ENCODE data around the gene TCF7L1.

TCF7L1 gene

DNA sequence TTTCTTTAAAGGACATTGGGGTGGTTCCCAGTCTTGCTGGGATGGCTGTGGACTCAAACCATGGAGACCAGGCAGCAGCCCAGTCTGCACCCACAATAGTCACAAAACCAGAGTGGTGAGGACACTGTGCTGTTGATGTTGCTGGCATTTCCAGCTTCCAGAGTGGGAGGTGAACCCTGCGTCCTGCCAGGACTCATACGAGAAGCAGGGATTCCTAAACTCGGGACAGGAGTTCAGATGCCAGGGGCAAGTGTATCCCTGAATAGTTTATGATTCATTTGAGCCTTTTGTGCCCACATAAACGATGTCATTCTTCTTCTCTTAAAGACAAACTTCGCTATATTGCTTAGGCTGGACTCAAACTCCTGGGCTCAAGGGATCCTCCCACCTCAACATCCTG, 62.8 kb downstream of the TCF7L1 start:
- TF ChIP-seq SPI1 (IDR thresholded peaks at IDR 0.05; ENCODE audit: borderline replicate concordance, low read depth) = no peak
- TF ChIP-seq, protein P1, sequence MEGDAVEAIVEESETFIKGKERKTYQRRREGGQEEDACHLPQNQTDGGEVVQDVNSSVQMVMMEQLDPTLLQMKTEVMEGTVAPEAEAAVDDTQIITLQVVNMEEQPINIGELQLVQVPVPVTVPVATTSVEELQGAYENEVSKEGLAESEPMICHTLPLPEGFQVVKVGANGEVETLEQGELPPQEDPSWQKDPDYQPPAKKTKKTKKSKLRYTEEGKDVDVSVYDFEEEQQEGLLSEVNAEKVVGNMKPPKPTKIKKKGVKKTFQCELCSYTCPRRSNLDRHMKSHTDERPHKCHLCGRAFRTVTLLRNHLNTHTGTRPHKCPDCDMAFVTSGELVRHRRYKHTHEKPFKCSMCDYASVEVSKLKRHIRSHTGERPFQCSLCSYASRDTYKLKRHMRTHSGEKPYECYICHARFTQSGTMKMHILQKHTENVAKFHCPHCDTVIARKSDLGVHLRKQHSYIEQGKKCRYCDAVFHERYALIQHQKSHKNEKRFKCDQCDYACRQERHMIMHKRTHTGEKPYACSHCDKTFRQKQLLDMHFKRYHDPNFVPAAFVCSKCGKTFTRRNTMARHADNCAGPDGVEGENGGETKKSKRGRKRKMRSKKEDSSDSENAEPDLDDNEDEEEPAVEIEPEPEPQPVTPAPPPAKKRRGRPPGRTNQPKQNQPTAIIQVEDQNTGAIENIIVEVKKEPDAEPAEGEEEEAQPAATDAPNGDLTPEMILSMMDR (IDR thresholded peaks at IDR 0.05; ENCODE audit: insufficient read depth, low read length) = no peak
- TF ChIP-seq, protein P2, sequence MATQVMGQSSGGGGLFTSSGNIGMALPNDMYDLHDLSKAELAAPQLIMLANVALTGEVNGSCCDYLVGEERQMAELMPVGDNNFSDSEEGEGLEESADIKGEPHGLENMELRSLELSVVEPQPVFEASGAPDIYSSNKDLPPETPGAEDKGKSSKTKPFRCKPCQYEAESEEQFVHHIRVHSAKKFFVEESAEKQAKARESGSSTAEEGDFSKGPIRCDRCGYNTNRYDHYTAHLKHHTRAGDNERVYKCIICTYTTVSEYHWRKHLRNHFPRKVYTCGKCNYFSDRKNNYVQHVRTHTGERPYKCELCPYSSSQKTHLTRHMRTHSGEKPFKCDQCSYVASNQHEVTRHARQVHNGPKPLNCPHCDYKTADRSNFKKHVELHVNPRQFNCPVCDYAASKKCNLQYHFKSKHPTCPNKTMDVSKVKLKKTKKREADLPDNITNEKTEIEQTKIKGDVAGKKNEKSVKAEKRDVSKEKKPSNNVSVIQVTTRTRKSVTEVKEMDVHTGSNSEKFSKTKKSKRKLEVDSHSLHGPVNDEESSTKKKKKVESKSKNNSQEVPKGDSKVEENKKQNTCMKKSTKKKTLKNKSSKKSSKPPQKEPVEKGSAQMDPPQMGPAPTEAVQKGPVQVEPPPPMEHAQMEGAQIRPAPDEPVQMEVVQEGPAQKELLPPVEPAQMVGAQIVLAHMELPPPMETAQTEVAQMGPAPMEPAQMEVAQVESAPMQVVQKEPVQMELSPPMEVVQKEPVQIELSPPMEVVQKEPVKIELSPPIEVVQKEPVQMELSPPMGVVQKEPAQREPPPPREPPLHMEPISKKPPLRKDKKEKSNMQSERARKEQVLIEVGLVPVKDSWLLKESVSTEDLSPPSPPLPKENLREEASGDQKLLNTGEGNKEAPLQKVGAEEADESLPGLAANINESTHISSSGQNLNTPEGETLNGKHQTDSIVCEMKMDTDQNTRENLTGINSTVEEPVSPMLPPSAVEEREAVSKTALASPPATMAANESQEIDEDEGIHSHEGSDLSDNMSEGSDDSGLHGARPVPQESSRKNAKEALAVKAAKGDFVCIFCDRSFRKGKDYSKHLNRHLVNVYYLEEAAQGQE (IDR thresholded peaks at IDR 0.05; ENCODE audit: insufficient replicate concordance, low read depth) = no peak
- TF ChIP-seq GABPA (IDR thresholded peaks at IDR 0.05; ENCODE audit: low read depth) = no peak
- TF ChIP-seq POLR2AphosphoS5 (IDR thresholded peaks at IDR 0.05; ENCODE audit: low read depth) = no peak
- DNase-seq (ENCODE audit: low read depth in 1 of 2, low spot score in 1 of 2) = no peak
- Histone ChIP-seq H3K27me3 (ENCODE audit: insufficient read depth, poor library complexity, severe bottlenecking) (peaks cover 2% of the 10 kb centered on the region), H3K4me3 (replicated peaks; ENCODE audit: insufficient read depth, low read length) (no peak overlapping the region), H3K27ac (replicated peaks) (no peak overlapping the region)

DNA sequence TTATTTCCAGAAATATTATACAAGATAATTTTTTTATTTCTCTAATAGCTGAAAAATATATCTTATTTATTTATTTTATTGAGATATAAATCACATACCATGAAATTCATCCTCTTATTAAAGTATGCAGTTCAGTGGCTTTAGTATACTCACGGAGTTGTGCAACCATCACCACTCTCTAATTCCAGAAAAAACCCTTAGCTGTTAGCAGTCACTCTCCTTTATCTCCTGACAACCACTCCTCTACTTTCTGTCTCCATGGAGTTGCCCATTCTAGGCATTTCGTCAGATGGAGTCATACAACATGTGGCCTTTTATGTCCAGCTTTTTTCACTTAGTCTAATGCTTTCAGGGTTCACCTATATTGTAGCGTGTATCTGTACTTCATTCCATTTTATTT, 66.5 kb downstream of the TCF7L1 start:
- no peak for DNase-seq (ENCODE audit: low read depth in 1 of 2, low spot score in 1 of 2)
- TF ChIP-seq POLR2AphosphoS5 (IDR thresholded peaks at IDR 0.05; ENCODE audit: low read depth) (no peak), SPI1 (IDR thresholded peaks at IDR 0.05; ENCODE audit: borderline replicate concordance, low read depth) (no peak), GABPA (IDR thresholded peaks at IDR 0.05; ENCODE audit: low read depth) (no peak)
- TF ChIP-seq, protein P1 (IDR thresholded peaks at IDR 0.05; ENCODE audit: insufficient read depth, low read length) = no peak
- TF ChIP-seq, protein P2 (IDR thresholded peaks at IDR 0.05; ENCODE audit: insufficient replicate concordance, low read depth) = no peak
- Histone ChIP-seq H3K27ac (replicated peaks) (no peak overlapping the region), H3K27me3 (ENCODE audit: insufficient read depth, poor library complexity, severe bottlenecking) (peaks cover 2% of the 10 kb centered on the region), H3K4me3 (replicated peaks; ENCODE audit: insufficient read depth, low read length) (no peak overlapping the region)

DNA sequence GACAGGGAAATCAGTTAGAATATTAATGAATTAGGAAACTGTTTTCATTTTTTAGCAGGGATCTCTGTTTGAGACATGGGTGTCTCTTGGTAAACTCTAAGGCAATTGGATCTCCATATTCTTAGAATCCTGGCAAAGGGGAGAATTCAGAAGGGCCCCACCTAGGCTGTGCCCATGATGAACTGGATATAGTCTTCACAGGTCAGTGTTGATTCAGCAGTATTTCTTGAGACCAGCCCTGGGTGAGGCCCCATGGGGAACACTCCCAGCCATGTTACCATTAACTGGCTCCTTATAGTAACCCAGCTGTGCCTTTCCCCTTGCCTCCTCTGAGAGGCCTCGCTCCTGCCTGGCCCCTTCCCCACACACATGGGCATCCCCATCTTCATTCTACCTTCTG, 76.7 kb downstream of the TCF7L1 start:
- TF ChIP-seq SPI1 (IDR thresholded peaks at IDR 0.05; ENCODE audit: borderline replicate concordance, low read depth) (no peak), POLR2AphosphoS5 (IDR thresholded peaks at IDR 0.05; ENCODE audit: low read depth) (no peak), GABPA (IDR thresholded peaks at IDR 0.05; ENCODE audit: low read depth) (no peak)
- TF ChIP-seq, protein P2 (IDR thresholded peaks at IDR 0.05; ENCODE audit: insufficient replicate concordance, low read depth) = no peak
- TF ChIP-seq, protein P1 (IDR thresholded peaks at IDR 0.05; ENCODE audit: insufficient read depth, low read length) = no peak
- Histone ChIP-seq H3K27ac (replicated peaks) (no peak overlapping the region), H3K4me3 (replicated peaks; ENCODE audit: insufficient read depth, low read length) (no peak overlapping the region), H3K27me3 (ENCODE audit: insufficient read depth, poor library complexity, severe bottlenecking) (peaks cover 8% of the 10 kb centered on the region)
- no peak for DNase-seq (ENCODE audit: low read depth in 1 of 2, low spot score in 1 of 2)

Measured in HL-60 (cell line).